Epithelial cell of proximal tubule (primary cell): Measurements from ENCODE around the gene ZNF3. TPM values are rescaled to one million over a fixed set of nuclear protein-coding genes. Genes with fewer than 3 reads are reported as not detected.

Experiments used
- DNase-seq: peaks from one replicate; pipeline ENCODE4 v3.0.0-alpha.2; 2011; ENCODE audit warnings: low read depth
- H3K4me3 ChIP-seq: 2 replicates; pipeline ENCODE4 v1.5.1; 2011; ENCODE audit warnings: low read depth, mild to moderate bottlenecking, low read length
- total RNA-seq: library from RNA; depleted of rRNA; stranded (reverse); fragments of >200 nt; gene quantifications from 2 replicates; pipeline ENCODE4 v1.2.3, GENCODE V29; 2015
- TF ChIP-seq, protein P1 (sequence below): conservative IDR thresholded peaks from 2 replicates; pipeline ENCODE4 v1.5.1; 2012; ENCODE audit warnings: low read depth, mild to moderate bottlenecking, low read length

ZNF3 gene
- total RNA-seq, 1 donor from 2014 or later = 20.3 TPM

DNA sequence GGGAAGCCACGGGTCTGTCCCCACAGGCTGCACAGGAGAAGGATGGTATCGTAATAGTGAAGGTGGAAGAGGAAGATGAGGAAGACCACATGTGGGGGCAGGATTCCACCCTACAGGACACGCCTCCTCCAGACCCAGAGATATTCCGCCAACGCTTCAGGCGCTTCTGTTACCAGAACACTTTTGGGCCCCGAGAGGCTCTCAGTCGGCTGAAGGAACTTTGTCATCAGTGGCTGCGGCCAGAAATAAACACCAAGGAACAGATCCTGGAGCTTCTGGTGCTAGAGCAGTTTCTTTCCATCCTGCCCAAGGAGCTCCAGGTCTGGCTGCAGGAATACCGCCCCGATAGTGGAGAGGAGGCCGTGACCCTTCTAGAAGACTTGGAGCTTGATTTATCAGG is 58.0 kb downstream of the ZNF3 start:
- H3K4me3 ChIP-seq = no peak overlapping the region
- DNase-seq = no peak
- TF ChIP-seq, protein P1, sequence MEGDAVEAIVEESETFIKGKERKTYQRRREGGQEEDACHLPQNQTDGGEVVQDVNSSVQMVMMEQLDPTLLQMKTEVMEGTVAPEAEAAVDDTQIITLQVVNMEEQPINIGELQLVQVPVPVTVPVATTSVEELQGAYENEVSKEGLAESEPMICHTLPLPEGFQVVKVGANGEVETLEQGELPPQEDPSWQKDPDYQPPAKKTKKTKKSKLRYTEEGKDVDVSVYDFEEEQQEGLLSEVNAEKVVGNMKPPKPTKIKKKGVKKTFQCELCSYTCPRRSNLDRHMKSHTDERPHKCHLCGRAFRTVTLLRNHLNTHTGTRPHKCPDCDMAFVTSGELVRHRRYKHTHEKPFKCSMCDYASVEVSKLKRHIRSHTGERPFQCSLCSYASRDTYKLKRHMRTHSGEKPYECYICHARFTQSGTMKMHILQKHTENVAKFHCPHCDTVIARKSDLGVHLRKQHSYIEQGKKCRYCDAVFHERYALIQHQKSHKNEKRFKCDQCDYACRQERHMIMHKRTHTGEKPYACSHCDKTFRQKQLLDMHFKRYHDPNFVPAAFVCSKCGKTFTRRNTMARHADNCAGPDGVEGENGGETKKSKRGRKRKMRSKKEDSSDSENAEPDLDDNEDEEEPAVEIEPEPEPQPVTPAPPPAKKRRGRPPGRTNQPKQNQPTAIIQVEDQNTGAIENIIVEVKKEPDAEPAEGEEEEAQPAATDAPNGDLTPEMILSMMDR = no peak

DNA sequence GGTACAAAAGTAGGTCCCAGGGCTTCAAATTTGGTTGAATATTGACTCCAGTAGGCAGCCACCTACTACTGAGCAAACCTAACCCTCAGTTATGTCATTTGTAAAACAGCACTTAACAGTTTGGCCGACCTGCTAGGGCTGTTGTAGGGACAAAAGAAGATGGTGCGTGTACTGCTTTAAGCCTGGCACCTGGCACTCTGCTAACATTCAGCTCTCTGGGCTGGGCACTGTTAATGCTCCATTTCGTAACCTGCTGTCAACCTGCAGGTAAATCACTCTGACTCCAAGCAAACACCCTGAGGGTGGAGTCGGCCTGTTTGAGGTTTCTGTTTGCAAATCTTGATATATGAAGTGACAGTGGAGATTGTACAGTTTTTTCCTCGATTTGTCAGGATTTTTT is 58.9 kb downstream of the ZNF3 start:
- TF ChIP-seq, protein P1 = no peak
- DNase-seq = no peak
- H3K4me3 ChIP-seq = no peak overlapping the region

DNA sequence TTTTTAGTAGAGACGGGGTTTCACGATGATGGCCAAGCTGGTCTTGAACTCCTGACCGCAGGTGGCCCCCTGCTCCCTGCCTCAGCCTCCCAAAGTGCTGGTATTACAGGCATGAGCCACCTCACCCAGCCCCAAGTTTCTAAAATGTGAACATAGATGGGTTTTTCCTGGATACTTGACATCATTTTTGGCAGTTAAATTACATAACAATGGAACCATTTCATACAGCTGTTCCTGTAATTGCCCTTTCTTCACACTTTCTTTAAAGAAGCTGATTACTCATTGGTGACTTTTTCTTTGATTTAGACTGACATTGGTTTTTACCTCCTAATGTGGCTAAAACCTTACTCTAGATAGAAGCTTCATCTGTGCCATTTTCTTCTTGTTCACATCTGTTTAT is 60.2 kb downstream of the ZNF3 start:
- no peak overlapping the region for H3K4me3 ChIP-seq
- no peak for DNase-seq
- TF ChIP-seq, protein P1 = no peak

Other genes with a start within 250 kb of the ZNF3 start
- gene OR2AE1, start 204.7 kb downstream of the ZNF3 start, total RNA-seq = not detected in 2 replicates
- 8.4 and 18.7 TPM in 2 replicates for gene TRIM4, start 162.2 kb downstream of the ZNF3 start, total RNA-seq
- not detected in 2 replicates for gene GJC3, start 152.1 kb downstream of the ZNF3 start, total RNA-seq
- not detected in 2 replicates for gene AZGP1, start 105.7 kb downstream of the ZNF3 start, total RNA-seq
- 7.6 and 10.6 TPM in 2 replicates for gene ZKSCAN1, start 66.1 kb downstream of the ZNF3 start, total RNA-seq
- 2.4 and 10.7 TPM in 2 replicates for gene ZSCAN21, start 31.9 kb downstream of the ZNF3 start, total RNA-seq
- 39.9 and 73.2 TPM in 2 replicates for gene COPS6, start 7.2 kb upstream of the ZNF3 start, total RNA-seq
- gene MCM7, start 19.7 kb upstream of the ZNF3 start, total RNA-seq = 188 and 355 TPM in 2 replicates
- gene AP4M1, start 19.9 kb upstream of the ZNF3 start, total RNA-seq = 11.5 and 25.2 TPM in 2 replicates
- 62.8 and 73.6 TPM in 2 replicates for gene TAF6, start 37.6 kb upstream of the ZNF3 start, total RNA-seq
- gene CNPY4, start 37.9 kb upstream of the ZNF3 start, total RNA-seq = 8.8 and 10.1 TPM in 2 replicates
- gene MBLAC1, start 45.2 kb upstream of the ZNF3 start, total RNA-seq = 2.6 and 3.7 TPM in 2 replicates
- gene LAMTOR4, start 67.2 kb upstream of the ZNF3 start, total RNA-seq = 201 and 232 TPM in 2 replicates
- 9.4 and 14.9 TPM in 2 replicates for gene TRAPPC14, start 77.0 kb upstream of the ZNF3 start, total RNA-seq
- 0.58 and 6.7 TPM in 2 replicates for gene GAL3ST4, start 86.9 kb upstream of the ZNF3 start, total RNA-seq
- 4.1 and 11.0 TPM in 2 replicates for gene GPC2, start 95.7 kb upstream of the ZNF3 start, total RNA-seq
- 0.22 and 0.69 TPM in 2 replicates for gene STAG3, start 96.2 kb upstream of the ZNF3 start, total RNA-seq
- not detected in 2 replicates for gene PVRIG, start 138.2 kb upstream of the ZNF3 start, total RNA-seq
- gene SPDYE3, start 226.0 kb upstream of the ZNF3 start, total RNA-seq = not detected in 2 replicates